Kidney (tissue), 14 donors: Measurements from ENCODE around the gene PTN. TPM values are rescaled to one million over a fixed set of nuclear protein-coding genes. Genes with fewer than 3 reads are reported as not detected.

Source experiments
- DNase-seq, 5 donors: peaks; one replicate each; pipeline ENCODE4 v3.0.0-alpha.2; 2013 to 2020
- FAIRE-seq: peaks from 2 replicates; lab custom pipeline; 2012; peaks lifted over from hg19 to GRCh38; lab: Jason Lieb, UNC
- H3K27ac ChIP-seq, 2 donors: one replicate each; pipeline ENCODE4 v1.7.0; 2013; ENCODE audit warnings: low read depth in 2 of 2, low read length in 2 of 2, inconsistent platforms in 1 of 2
- H3K27me3 ChIP-seq: one replicate; pipeline ENCODE4 v1.7.1; 2013; ENCODE audit warnings: low read length, inconsistent platforms; ENCODE audit not compliant: control insufficient read depth, insufficient read depth
- H3K36me3 ChIP-seq, 3 donors: one replicate each; pipeline versions ENCODE4 v1.7.0 to v1.7.1; 2013; ENCODE audit warnings: low read length in 3 of 3, control low read depth in 1 of 3, inconsistent platforms in 1 of 3; ENCODE audit not compliant: insufficient read depth in 3 of 3, control insufficient read depth in 2 of 3
- H3K4me1 ChIP-seq, 3 donors: one replicate each; pipeline versions ENCODE4 v1.7.0 to v1.7.1; 2013; ENCODE audit warnings: low read length in 3 of 3, inconsistent platforms in 1 of 3, low read depth in 1 of 3; ENCODE audit not compliant: control insufficient read depth in 2 of 3, insufficient read depth in 2 of 3
- H3K4me3 ChIP-seq, 3 donors: one replicate each; pipeline versions ENCODE4 v1.7.0 to v1.8.1; 2013; ENCODE audit warnings: low read length in 3 of 3, control low read depth in 1 of 3, inconsistent platforms in 1 of 3
- H3K9ac ChIP-seq, 3 donors: one replicate each; pipeline versions ENCODE4 v1.7.0 to v1.7.1; 2013; ENCODE audit warnings: low read length in 3 of 3, control low read depth in 1 of 3, inconsistent platforms in 1 of 3
- H3K9me3 ChIP-seq, 3 donors: one replicate each; pipeline versions ENCODE4 v1.7.0 to v1.7.1; 2013; ENCODE audit warnings: low read length in 3 of 3, control low read depth in 1 of 3, inconsistent platforms in 1 of 3; ENCODE audit not compliant: control insufficient read depth in 2 of 3, insufficient read depth in 1 of 3
- CTCF ChIP-seq: IDR thresholded peaks from 3 replicates; pipeline ENCODE4 v1.5.1; 2012; ENCODE audit warnings: mild to moderate bottlenecking, moderate library complexity, borderline replicate concordance; ENCODE audit not compliant: insufficient read depth; ENCODE audit errors: extremely low read depth
- intact Hi-C: fragments of 100-400 bp; cut with DNase I; formaldehyde crosslinking; loops from one replicate; pipeline ENCODE4 v1.11.1; 2022
- polyA plus RNA-seq: library from polyadenylated mRNA; stranded (reverse); fragments of 350-450 nt; fragmentation: Illumina TruSeq; extraction: RNeasy Lipid Tissue Mini Kit (QIAGEN cat#74804); gene quantifications from one replicate; pipeline ENCODE4 v1.2.3, GENCODE V29; 2014; ENCODE audit warnings: low read depth, low replicate concordance; ENCODE audit not compliant: insufficient read depth
- total RNA-seq: library from RNA; stranded (reverse); fragmentation: NEBNext Ultra II Directional; extraction: Animal tissue kit (Norgen Biotek cat#: 25700); gene quantifications from one replicate; pipeline ENCODE4 v1.2.1, GENCODE V29; 2021
- donor health status: control.
- donor health status: control.
- donor health status: control.
- donor health status: control.
- donor health status: control.
- donor health status: DM: yes; HTN: yes; CAD: no.
- donor health status: Normal renal cell carcinoma (clear cell type).

Gene PTN
- total and polyA plus RNA-seq, 2 donors from 2014 or later = 12.0 to 17.2 TPM

GRCh38 chr7:137209151-137209817 is 134.2 kb downstream of the PTN start:
- no peak overlapping the region for H3K4me3 ChIP-seq

GRCh38 chr7:137206770-137207169 is 136.8 kb downstream of the PTN start:
- H3K36me3 ChIP-seq = no peaks in the 10 kb centered on the region
- H3K9ac ChIP-seq = no peak overlapping the region
- no peaks in the 10 kb centered on the region for H3K4me1 ChIP-seq
- no peak for TF ChIP-seq CTCF
- DNase-seq (no peak), FAIRE-seq (no peak)
- no peaks in the 10 kb centered on the region for H3K27me3 ChIP-seq
- no peaks in the 10 kb centered on the region for H3K9me3 ChIP-seq
- H3K27ac ChIP-seq = no peak overlapping the region
- H3K4me3 ChIP-seq = no peak overlapping the region
- intact Hi-C loops = no loop called here

More at GRCh38 chr7:137209151-137209817, 134.2 kb downstream of the PTN start:
- H3K9ac ChIP-seq = no peak overlapping the region
- peaks cover 0 to 6% (median 0%) of the 10 kb centered on the region in 3 donors for H3K9me3 ChIP-seq
- H3K27me3 ChIP-seq = no peaks in the 10 kb centered on the region
- H3K27ac ChIP-seq = no peak overlapping the region
- intact Hi-C loops = no loop called here
- FAIRE-seq = no peak
- no peak for DNase-seq
- H3K4me1 ChIP-seq = no peaks in the 10 kb centered on the region
- no peaks in the 10 kb centered on the region for H3K36me3 ChIP-seq
- TF ChIP-seq CTCF = no peak

- no peaks in the 10 kb centered on the region for H3K9me3 ChIP-seq
- DNase-seq (no peak), FAIRE-seq (no peak)
- no peak for TF ChIP-seq CTCF
- H3K27me3 ChIP-seq = no peaks in the 10 kb centered on the region
- intact Hi-C loops = no loop called here
- no peak overlapping the region for H3K4me3 ChIP-seq
- no peak overlapping the region for H3K9ac ChIP-seq
- no peaks in the 10 kb centered on the region for H3K4me1 ChIP-seq
- no peak overlapping the region for H3K27ac ChIP-seq
- no peaks in the 10 kb centered on the region for H3K36me3 ChIP-seq
Observed at GRCh38 chr7:137204246-137204645, 139.3 kb downstream of the PTN start.
